ENCODE data around the gene PPHLN1.

The PPHLN1 gene, protein sequence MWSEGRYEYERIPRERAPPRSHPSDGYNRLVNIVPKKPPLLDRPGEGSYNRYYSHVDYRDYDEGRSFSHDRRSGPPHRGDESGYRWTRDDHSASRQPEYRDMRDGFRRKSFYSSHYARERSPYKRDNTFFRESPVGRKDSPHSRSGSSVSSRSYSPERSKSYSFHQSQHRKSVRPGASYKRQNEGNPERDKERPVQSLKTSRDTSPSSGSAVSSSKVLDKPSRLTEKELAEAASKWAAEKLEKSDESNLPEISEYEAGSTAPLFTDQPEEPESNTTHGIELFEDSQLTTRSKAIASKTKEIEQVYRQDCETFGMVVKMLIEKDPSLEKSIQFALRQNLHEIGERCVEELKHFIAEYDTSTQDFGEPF

DNA sequence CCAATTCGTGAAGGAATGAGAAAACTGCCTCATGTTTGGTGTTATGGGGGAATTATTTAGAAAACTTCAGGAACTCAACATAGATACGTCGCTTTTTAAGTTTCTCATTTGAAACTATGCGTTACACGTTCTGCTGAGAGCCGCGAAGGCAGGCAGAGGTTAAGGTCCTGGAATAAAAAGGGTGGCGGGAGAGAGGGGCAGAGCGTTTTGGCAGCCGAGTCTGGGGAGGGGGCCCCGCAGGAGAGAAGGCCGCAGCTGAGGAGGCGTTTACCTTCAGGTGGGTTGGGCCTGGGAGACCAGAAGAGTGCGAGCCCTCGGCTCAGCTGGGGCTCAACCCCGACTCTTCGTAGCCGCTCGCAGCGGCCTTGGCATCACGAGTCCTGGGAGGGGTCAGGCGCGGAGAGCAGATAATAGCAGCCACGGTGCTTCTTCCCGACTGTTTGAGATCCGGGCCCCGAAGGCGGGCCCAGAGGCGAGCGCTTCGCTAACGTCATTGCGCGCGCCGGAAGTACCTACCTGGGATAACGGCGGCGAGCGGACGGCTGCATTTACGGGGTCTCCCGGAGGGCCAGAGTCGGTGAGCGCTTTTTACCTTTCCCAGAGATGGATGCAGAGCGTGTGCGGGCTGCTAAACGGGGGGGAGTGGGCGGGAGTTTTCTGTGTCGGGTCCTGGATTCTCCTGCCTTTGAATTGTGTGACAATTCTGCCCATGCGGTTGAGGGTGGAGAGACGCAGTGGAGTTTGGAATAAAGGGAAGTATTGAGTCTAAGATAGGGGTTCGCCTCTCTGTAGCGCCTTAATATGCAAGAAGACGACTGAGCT is at the start of gene PPHLN1, which contains the start of gene ZCRB1:
Gene PPHLN1, plus strand, starts transcription at position 515 of the 822 bp plus-strand sequence. CDS start 9,736 bp downstream, outside the sequence.
Gene ZCRB1, minus strand, starts transcription at position 442 of the 822 bp plus-strand sequence. CDS start 1,992 bp downstream, outside the sequence.
- H3K4me1 ChIP-seq (ENCODE audit: control insufficient read depth, insufficient read depth, low read length) = no peaks in the 10 kb centered on the region
- no peaks in the 10 kb centered on the region for H3K36me3 ChIP-seq (ENCODE audit: control insufficient read depth, insufficient read depth, low read length)
- no peaks in the 10 kb centered on the region for H3K27me3 ChIP-seq (ENCODE audit: control insufficient read depth, insufficient read depth, low read length)
- no peaks in the 10 kb centered on the region for H3K9me3 ChIP-seq (ENCODE audit: control insufficient read depth, insufficient read depth, low read length)
- peak within 1 kb of the TSS; percentile 93 for H3K4me3 ChIP-seq (ENCODE audit: low read depth, low read length)
- peak within 1 kb of the TSS; percentile 91 for H3K9ac ChIP-seq (ENCODE audit: low read depth, low read length)

DNA sequence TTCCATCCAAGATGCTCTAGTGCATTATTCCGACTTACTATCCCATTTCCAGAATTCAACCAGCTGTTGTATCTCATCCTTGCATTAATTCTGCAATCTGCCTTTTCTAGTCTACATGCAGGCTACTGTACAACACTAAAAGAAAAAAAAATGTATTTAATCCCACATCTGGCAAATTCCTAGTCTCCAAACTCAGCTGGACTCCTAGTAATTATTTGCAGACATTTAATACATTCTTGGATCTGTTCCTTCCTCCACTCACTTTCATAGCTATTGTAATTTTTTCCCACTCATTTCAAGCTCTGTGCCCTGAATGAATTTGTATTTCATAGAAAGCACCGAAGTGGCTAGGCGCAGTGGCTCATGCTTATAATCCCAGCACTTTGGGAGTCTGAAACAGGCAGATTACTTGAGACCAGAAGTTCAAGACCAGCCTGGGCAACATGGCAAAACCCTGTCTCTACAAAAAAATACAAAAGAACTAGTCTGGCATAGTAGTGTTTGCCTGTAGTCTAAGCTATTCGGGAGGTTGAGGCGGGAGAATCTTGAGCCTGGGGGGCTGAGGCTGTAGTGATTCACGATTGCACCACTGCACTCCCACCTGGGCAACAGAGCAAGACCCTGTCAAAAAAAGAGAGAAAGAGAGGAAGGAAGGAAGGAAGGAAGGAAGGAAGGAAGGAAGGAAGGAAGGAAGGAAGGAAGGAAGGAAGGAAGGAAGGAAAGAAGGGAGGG is 48.4 kb upstream of the PPHLN1 start:
- Histone ChIP-seq H3K9me3 (ENCODE audit: control insufficient read depth, insufficient read depth, low read length) (no peaks in the 10 kb centered on the region), H3K4me1 (ENCODE audit: control insufficient read depth, insufficient read depth, low read length) (no peaks in the 10 kb centered on the region), H3K9ac (ENCODE audit: low read depth, low read length) (no peak overlapping the region), H3K27me3 (ENCODE audit: control insufficient read depth, insufficient read depth, low read length) (peaks cover 2% of the 10 kb centered on the region), H3K36me3 (ENCODE audit: control insufficient read depth, insufficient read depth, low read length) (no peaks in the 10 kb centered on the region), H3K4me3 (ENCODE audit: low read depth, low read length) (no peak overlapping the region)

DNA sequence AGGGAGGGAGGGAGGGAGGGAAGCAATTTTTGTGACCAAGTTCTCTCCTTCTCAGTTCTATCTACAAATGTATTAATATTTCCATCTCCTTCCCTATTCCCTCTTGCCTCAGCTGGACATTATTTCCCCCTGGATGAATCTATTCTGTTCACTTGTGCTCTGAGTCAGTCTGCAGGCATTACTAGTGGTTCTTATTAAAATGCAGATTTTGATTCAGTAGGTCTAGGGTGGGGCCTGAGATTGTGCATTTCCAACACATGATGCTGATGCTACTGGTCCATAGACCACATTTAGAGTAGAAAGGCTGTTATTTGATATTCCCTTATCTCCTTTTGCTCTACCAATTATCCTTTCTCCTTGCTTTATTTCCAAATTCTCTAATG is 47.8 kb upstream of the PPHLN1 start:
- H3K36me3 ChIP-seq (ENCODE audit: control insufficient read depth, insufficient read depth, low read length) = no peaks in the 10 kb centered on the region
- H3K9me3 ChIP-seq (ENCODE audit: control insufficient read depth, insufficient read depth, low read length) = no peaks in the 10 kb centered on the region
- H3K27me3 ChIP-seq (ENCODE audit: control insufficient read depth, insufficient read depth, low read length) = peaks cover 2% of the 10 kb centered on the region
- no peak overlapping the region for H3K4me3 ChIP-seq (ENCODE audit: low read depth, low read length)
- H3K9ac ChIP-seq (ENCODE audit: low read depth, low read length) = no peak overlapping the region
- H3K4me1 ChIP-seq (ENCODE audit: control insufficient read depth, insufficient read depth, low read length) = no peaks in the 10 kb centered on the region

DNA sequence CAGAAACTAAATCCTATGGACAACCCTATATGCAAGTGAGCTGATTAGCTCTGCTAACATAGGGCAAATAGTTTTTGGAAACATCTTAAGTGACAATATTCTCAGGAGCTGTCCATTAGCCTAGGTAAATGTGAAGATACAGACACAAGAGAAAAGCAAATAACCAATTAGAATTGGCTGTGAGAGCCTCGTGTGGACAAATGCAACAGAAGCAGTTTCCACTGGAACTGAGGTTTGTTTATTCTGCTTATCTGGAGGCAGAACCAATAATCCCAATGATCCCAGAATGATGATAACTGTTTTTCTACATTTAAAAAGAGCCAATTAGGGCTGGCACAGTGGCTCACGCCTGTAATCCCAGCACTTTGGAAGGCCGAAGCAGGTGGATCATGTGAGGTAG is 44.7 kb upstream of the PPHLN1 start:
- no peak overlapping the region for H3K4me3 ChIP-seq (ENCODE audit: low read depth, low read length)
- no peaks in the 10 kb centered on the region for H3K36me3 ChIP-seq (ENCODE audit: control insufficient read depth, insufficient read depth, low read length)
- no peak overlapping the region for H3K9ac ChIP-seq (ENCODE audit: low read depth, low read length)
- H3K27me3 ChIP-seq (ENCODE audit: control insufficient read depth, insufficient read depth, low read length) = peaks cover 2% of the 10 kb centered on the region
- no peaks in the 10 kb centered on the region for H3K9me3 ChIP-seq (ENCODE audit: control insufficient read depth, insufficient read depth, low read length)
- H3K4me1 ChIP-seq (ENCODE audit: control insufficient read depth, insufficient read depth, low read length) = no peaks in the 10 kb centered on the region

DNA sequence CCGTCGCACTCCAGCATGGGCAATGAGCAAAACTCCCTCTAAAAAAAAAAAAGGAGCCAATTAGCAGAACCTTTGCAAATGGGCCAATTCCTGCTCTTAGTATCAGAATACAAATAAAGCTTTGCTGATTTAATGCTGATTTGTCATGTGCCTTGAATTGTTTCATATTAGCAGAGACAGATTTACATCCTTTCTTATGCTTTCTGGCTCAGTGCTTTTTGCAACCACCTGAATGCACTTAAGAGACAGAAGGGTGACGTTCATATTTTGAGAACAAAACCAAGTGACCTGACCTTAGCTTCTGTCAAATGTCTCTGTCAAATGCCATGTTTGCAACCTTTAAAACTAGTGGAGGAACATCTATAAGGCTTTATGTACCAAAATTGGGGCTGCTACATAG is 44.1 kb upstream of the PPHLN1 start:
- Histone ChIP-seq H3K27me3 (ENCODE audit: control insufficient read depth, insufficient read depth, low read length) (no peaks in the 10 kb centered on the region), H3K9me3 (ENCODE audit: control insufficient read depth, insufficient read depth, low read length) (no peaks in the 10 kb centered on the region), H3K9ac (ENCODE audit: low read depth, low read length) (no peak overlapping the region)

DNA sequence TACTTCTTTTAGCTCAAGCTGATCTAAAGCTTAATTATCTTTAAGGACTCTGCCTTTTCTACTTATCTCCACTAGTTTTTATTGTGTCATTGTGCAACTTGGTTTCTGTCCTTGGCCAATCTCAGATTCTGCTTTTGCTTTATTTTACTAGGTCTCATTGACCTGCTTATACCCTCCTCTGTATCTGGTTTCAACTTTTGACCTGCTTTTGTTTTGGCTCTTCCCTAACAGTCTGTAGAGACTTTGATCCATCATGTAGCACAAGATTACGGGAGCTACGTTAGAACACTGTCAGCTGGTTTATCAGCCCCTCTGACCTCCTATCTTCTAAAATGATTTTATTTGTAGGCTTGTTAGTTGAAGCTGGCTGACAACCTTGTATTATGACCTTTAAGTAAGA is 43.7 kb upstream of the PPHLN1 start:
- H3K27me3 ChIP-seq (ENCODE audit: control insufficient read depth, insufficient read depth, low read length) = no peaks in the 10 kb centered on the region
- no peak overlapping the region for H3K4me3 ChIP-seq (ENCODE audit: low read depth, low read length)
- no peaks in the 10 kb centered on the region for H3K4me1 ChIP-seq (ENCODE audit: control insufficient read depth, insufficient read depth, low read length)
- H3K9me3 ChIP-seq (ENCODE audit: control insufficient read depth, insufficient read depth, low read length) = no peaks in the 10 kb centered on the region
- no peak overlapping the region for H3K9ac ChIP-seq (ENCODE audit: low read depth, low read length)
- no peaks in the 10 kb centered on the region for H3K36me3 ChIP-seq (ENCODE audit: control insufficient read depth, insufficient read depth, low read length)

More for the DNA sequence above, 44.1 kb upstream of the PPHLN1 start:
- Histone ChIP-seq H3K4me3 (ENCODE audit: low read depth, low read length) (no peak overlapping the region), H3K4me1 (ENCODE audit: control insufficient read depth, insufficient read depth, low read length) (no peaks in the 10 kb centered on the region), H3K36me3 (ENCODE audit: control insufficient read depth, insufficient read depth, low read length) (no peaks in the 10 kb centered on the region)

DNA sequence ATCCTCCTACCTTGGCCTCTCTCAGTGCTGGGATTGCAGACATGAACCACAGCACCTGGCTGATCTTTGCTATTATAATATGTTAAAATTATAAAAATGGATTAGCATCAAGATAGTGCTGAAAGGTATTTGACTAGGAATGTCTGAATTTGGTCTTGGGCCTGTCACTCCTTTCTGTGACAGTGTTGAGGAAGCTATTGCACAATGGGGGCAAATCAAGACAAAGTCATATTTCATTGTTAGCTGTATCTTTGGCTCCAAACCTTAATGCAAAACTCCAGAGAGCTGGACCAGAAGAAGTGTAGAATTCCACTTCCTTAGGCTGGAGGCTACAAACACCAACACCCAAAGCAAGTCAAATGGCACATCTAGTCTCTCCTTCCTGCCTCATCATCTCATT is 42.2 kb upstream of the PPHLN1 start:
- Histone ChIP-seq H3K27me3 (ENCODE audit: control insufficient read depth, insufficient read depth, low read length) (no peaks in the 10 kb centered on the region), H3K9ac (ENCODE audit: low read depth, low read length) (no peak overlapping the region), H3K9me3 (ENCODE audit: control insufficient read depth, insufficient read depth, low read length) (no peaks in the 10 kb centered on the region), H3K4me3 (ENCODE audit: low read depth, low read length) (no peak overlapping the region), H3K36me3 (ENCODE audit: control insufficient read depth, insufficient read depth, low read length) (no peaks in the 10 kb centered on the region), H3K4me1 (ENCODE audit: control insufficient read depth, insufficient read depth, low read length) (no peaks in the 10 kb centered on the region)

DNA sequence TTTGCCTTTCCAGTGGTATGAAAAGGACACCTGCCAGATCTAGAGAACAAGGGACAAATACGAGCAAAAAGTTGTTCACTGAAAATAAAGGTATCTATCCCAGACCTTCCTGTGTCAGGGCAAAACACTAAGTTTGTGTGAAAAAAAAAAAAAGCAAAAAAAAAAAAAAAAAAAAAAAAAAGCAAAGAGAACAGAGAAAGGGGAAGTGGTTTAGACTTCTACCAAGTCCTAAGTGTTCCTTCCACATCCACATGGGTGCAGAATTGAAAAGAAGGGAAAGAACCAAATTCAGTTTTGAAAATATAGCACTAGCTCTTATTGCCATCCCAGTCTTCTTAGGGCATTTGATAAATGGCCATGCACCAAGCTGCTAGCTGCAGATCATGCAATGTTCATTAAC is 41.8 kb upstream of the PPHLN1 start:
- H3K9me3 ChIP-seq (ENCODE audit: control insufficient read depth, insufficient read depth, low read length) = no peaks in the 10 kb centered on the region
- H3K36me3 ChIP-seq (ENCODE audit: control insufficient read depth, insufficient read depth, low read length) = no peaks in the 10 kb centered on the region
- no peaks in the 10 kb centered on the region for H3K27me3 ChIP-seq (ENCODE audit: control insufficient read depth, insufficient read depth, low read length)
- H3K4me1 ChIP-seq (ENCODE audit: control insufficient read depth, insufficient read depth, low read length) = no peaks in the 10 kb centered on the region
- H3K4me3 ChIP-seq (ENCODE audit: low read depth, low read length) = no peak overlapping the region
- no peak overlapping the region for H3K9ac ChIP-seq (ENCODE audit: low read depth, low read length)

DNA sequence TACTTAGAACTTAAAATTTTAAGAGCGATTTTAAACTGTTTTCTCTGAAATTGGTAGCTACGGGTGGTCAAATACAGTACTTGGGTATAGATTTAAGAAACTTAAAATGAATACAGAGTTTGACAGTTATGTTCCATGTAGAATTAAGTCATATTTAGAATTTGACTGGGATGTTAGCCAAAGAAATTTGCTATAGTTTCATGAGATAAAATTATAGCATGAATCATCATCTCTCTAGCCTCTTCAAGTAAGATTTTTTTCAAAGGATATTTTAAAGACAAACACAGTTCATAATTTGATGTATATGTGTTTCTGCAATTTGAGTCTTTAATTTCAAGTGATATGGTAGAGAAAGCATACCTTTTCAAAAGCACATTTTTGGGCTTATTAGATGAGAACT is 41.1 kb upstream of the PPHLN1 start:
- H3K9ac ChIP-seq (ENCODE audit: low read depth, low read length) = no peak overlapping the region
- no peaks in the 10 kb centered on the region for H3K4me1 ChIP-seq (ENCODE audit: control insufficient read depth, insufficient read depth, low read length)
- H3K36me3 ChIP-seq (ENCODE audit: control insufficient read depth, insufficient read depth, low read length) = no peaks in the 10 kb centered on the region
- no peak overlapping the region for H3K4me3 ChIP-seq (ENCODE audit: low read depth, low read length)
- H3K9me3 ChIP-seq (ENCODE audit: control insufficient read depth, insufficient read depth, low read length) = no peaks in the 10 kb centered on the region
- H3K27me3 ChIP-seq (ENCODE audit: control insufficient read depth, insufficient read depth, low read length) = no peaks in the 10 kb centered on the region

DNA sequence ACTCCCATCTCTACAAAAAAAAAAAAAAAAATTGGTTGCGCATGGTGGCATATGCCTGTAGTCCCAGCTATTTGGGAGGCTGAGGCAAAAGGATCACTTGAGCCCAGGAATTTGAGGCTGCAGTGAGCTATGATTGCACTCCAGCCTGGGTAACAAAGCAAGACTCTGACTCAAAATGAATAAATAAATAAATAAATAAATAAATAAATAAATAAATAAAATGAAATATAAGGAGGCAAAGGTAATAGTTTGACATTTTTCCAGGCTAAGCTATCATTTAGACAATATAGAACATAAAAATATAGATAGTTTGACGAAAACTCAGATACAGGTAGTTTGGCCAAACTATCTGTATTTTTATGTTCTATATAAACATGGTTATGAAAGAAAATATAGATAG is 40.5 kb upstream of the PPHLN1 start:
- Histone ChIP-seq H3K9ac (ENCODE audit: low read depth, low read length) (no peak overlapping the region), H3K4me3 (ENCODE audit: low read depth, low read length) (no peak overlapping the region), H3K4me1 (ENCODE audit: control insufficient read depth, insufficient read depth, low read length) (no peaks in the 10 kb centered on the region), H3K9me3 (ENCODE audit: control insufficient read depth, insufficient read depth, low read length) (no peaks in the 10 kb centered on the region), H3K36me3 (ENCODE audit: control insufficient read depth, insufficient read depth, low read length) (no peaks in the 10 kb centered on the region), H3K27me3 (ENCODE audit: control insufficient read depth, insufficient read depth, low read length) (no peaks in the 10 kb centered on the region)

DNA sequence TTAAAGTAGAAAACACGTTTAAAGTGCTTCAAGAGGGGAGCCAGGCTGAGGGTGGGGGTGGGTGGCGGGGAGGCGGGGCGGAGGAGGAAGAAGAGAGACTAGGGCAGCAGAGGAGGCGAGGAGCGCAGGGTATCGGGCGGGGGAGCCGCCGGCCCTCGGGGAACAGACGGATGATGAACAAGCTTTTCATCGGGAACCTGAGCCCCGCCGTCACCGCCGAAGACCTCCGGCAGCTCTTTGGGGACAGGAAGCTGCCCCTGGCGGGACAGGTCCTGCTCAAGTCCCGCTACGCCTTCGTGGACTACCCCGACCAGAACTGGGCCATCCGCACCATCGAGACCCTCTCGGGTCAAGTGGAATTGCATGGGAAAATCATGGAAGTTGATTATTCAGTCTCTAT is 39.2 kb upstream of the PPHLN1 start:
- no peak overlapping the region for H3K9ac ChIP-seq (ENCODE audit: low read depth, low read length)
- no peaks in the 10 kb centered on the region for H3K27me3 ChIP-seq (ENCODE audit: control insufficient read depth, insufficient read depth, low read length)
- no peaks in the 10 kb centered on the region for H3K36me3 ChIP-seq (ENCODE audit: control insufficient read depth, insufficient read depth, low read length)
- H3K4me1 ChIP-seq (ENCODE audit: control insufficient read depth, insufficient read depth, low read length) = no peaks in the 10 kb centered on the region
- no peak overlapping the region for H3K4me3 ChIP-seq (ENCODE audit: low read depth, low read length)
- no peaks in the 10 kb centered on the region for H3K9me3 ChIP-seq (ENCODE audit: control insufficient read depth, insufficient read depth, low read length)

Data from iPS-15b (cell line).